ENCODE results near the gene SLC22A2.

SLC22A2 gene

GRCh38 chr6:160203522-160203921 is 55.1 kb downstream of the SLC22A2 start:
- DNase-seq: no peak

GRCh38 chr6:160203076-160203475 is 55.5 kb downstream of the SLC22A2 start:
- no peak for DNase-seq

- no peak for DNase-seq
These were observed 56.2 kb downstream of the SLC22A2 start for GRCh38 chr6:160202411-160202810.

- no peak for DNase-seq
These were observed 57.6 kb downstream of the SLC22A2 start for GRCh38 chr6:160201061-160201460.

GRCh38 chr6:160198606-160199211 is 59.9 kb downstream of the SLC22A2 start:
- no peak for DNase-seq

GRCh38 chr6:160197662-160198061 is 61.0 kb downstream of the SLC22A2 start:
- no peak for DNase-seq

- DNase-seq: no peak
These were observed 63.8 kb downstream of the SLC22A2 start for GRCh38 chr6:160194808-160195207.

GRCh38 chr6:160192840-160193239 is 65.8 kb downstream of the SLC22A2 start:
- no peak for DNase-seq

GRCh38 chr6:160190973-160191372 is 67.6 kb downstream of the SLC22A2 start:
- DNase-seq: no peak

GRCh38 chr6:160190081-160190480 is 68.5 kb downstream of the SLC22A2 start:
- no peak for DNase-seq

GRCh38 chr6:160188773-160189172 is 69.8 kb downstream of the SLC22A2 start:
- no peak for DNase-seq

- DNase-seq: no peak
These were observed 77.9 kb downstream of the SLC22A2 start for GRCh38 chr6:160180706-160181105.

GRCh38 chr6:160178271-160178670 is 80.3 kb downstream of the SLC22A2 start:
- DNase-seq: no peak

GRCh38 chr6:160177220-160177619 is 81.4 kb downstream of the SLC22A2 start:
- DNase-seq: no peak

GRCh38 chr6:160174681-160175080 is 83.9 kb downstream of the SLC22A2 start:
- no peak for DNase-seq

GRCh38 chr6:160173806-160174527 is 84.7 kb downstream of the SLC22A2 start:
- no peak for DNase-seq

GRCh38 chr6:160172704-160173103 is 85.9 kb downstream of the SLC22A2 start:
- DNase-seq: no peak

- no peak for DNase-seq
These were observed 88.5 kb downstream of the SLC22A2 start for GRCh38 chr6:160170018-160170680.

- DNase-seq: no peak
These were observed 90.8 kb downstream of the SLC22A2 start for GRCh38 chr6:160167604-160168399.
